Breast epithelium (tissue), 4 donors: ENCODE measurements around the gene TMEM225. TPM values are rescaled to one million over a fixed set of nuclear protein-coding genes. Genes with fewer than 3 reads are reported as not detected.
"Not testable (repeated sequence)": the region's sequence is repeated elsewhere in the genome, so short reads cannot be mapped to it uniquely, and the experiment has no call there.

Experiments used
- DNase-seq, 2 donors: peaks; one replicate each; pipeline ENCODE4 v3.0.0-alpha.2; 2019; ENCODE audit warnings: low spot score in 2 of 2
- H3K27ac ChIP-seq, 2 donors: fragments of 200-600 bp; sonication (generic) in 1 of 2; one replicate each; pipeline ENCODE4 v1.5.1; 2016 to 2019; ENCODE audit warnings: mild to moderate bottlenecking in 1 of 2
- H3K27me3 ChIP-seq, 2 donors: fragments of 200-600 bp; sonication (generic) in 1 of 2; one replicate each; pipeline versions ENCODE4 v1.5.1 to v1.6.0; 2017 to 2019; ENCODE audit warnings: control low read depth in 1 of 2, mild to moderate bottlenecking in 1 of 2
- H3K36me3 ChIP-seq: fragments of 200-600 bp; one replicate; pipeline ENCODE4 v1.5.1; 2019
- H3K4me1 ChIP-seq, 2 donors: fragments of 200-600 bp; sonication (generic); one replicate each; pipeline ENCODE4 v1.5.1; 2016 to 2019; ENCODE audit warnings: control low read depth in 1 of 2
- H3K4me3 ChIP-seq, 3 donors: fragments of 200-600 bp; sonication (generic); 1 replicate in 2 of 3; 2 replicates in 1 of 3; pipeline ENCODE4 v1.5.1; 2016 to 2019; ENCODE audit warnings: mild to moderate bottlenecking in 3 of 3, moderate library complexity in 2 of 3
- H3K9me3 ChIP-seq, 2 donors: fragments of 200-600 bp; sonication (generic) in 1 of 2; one replicate each; pipeline ENCODE4 v1.5.1; 2016 to 2019; ENCODE audit warnings: control low read depth in 1 of 2
- POLR2A ChIP-seq: fragments of 450-650 bp; IDR thresholded peaks from one replicate; pipeline ENCODE4 v1.6.1; 2016; ENCODE audit warnings: antibody characterized with exemption, mild to moderate bottlenecking, moderate library complexity
- POLR2AphosphoS5 ChIP-seq, 3 donors: sonication (generic); formaldehyde crosslinking; IDR thresholded peaks; one replicate each; pipeline ENCODE4 v1.6.1; 2017; ENCODE audit warnings: antibody characterized with exemption in 3 of 3
- intact Hi-C: fragments of 100-400 bp; cut with DNase I; formaldehyde crosslinking; loops from one replicate; pipeline ENCODE4 v1.15.1; 2023; ENCODE audit warnings: low total_unique reads
- total RNA-seq, 3 donors: library from RNA; depleted of rRNA; stranded (reverse); fragments of >200 nt; gene quantifications; one replicate each; pipeline ENCODE4 v1.1.0, GENCODE V29; 2016
- TF ChIP-seq, protein P1 (sequence below), 3 donors: fragments of 450-650 bp; IDR thresholded peaks; one replicate each; pipeline ENCODE4 v1.5.1; 2016 to 2017; ENCODE audit warnings: antibody characterized with exemption in 3 of 3, mild to moderate bottlenecking in 3 of 3, moderate library complexity in 3 of 3

TMEM225 gene
- total RNA-seq, 3 donors from 2014 or later, result not detected

DNA sequence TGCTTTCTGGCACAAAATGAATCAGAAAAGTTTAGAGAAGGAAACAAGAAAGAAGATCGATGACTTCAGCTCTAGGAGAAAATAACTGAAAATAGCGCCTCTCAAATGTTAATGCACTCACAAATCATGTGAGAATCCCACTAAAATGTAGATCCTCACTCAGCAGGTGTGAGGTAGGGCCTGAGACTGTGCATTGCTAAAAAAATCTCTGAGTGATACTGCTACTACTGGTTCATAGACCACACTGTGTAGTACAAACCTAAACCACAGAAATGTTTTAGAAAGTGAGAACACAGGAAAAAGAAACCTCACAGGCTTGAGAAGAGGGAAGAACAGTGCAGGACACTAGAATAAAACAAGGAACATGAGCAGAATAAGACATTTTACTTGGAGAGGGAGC is 18.5 kb upstream of the TMEM225 start:
- H3K9me3 ChIP-seq, result no peaks in the 10 kb centered on the region
- H3K27me3 ChIP-seq, result no peaks in the 10 kb centered on the region
- DNase-seq, result no peak
- intact Hi-C loops, result no loop called here
- no peaks in the 10 kb centered on the region for H3K4me1 ChIP-seq
- H3K36me3 ChIP-seq, result no peaks in the 10 kb centered on the region
- no peak overlapping the region for H3K4me3 ChIP-seq
- no peak for TF ChIP-seq POLR2A
- no peak overlapping the region for H3K27ac ChIP-seq

DNA sequence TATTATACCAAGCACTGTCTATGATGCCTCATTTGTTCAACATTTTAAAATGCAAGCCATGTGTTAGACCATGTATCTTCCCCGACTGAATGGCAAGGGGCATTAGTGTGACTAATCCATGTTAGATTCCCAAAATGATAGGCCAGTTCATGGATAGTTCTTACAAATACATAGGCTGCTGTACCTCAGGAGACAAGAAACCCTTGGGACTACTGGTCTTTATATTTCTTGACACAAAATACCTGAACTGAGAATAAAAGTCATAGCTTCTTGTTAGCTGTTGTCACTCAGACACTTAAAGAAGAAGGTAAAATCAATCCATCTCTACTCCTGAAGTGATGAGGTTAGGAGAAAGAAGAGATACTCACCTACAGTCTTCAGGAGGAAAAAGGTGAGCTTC is 16.4 kb upstream of the TMEM225 start, which contains the start of gene OR8D4:
Gene OR8D4, plus strand, starts transcription at position 301 of the 400 bp plus-strand sequence. CDS start 4,265 bp downstream, outside the sequence.
- Histone ChIP-seq H3K4me3 (no peak within 1 kb of the TSS), H3K9me3 (no peaks in the 10 kb centered on the region), H3K27me3 (no peaks in the 10 kb centered on the region), H3K36me3 (no peaks in the 10 kb centered on the region), H3K27ac (no peak within 1 kb of the TSS), H3K4me1 (no peaks in the 10 kb centered on the region)
- TF ChIP-seq POLR2A (no peak), POLR2AphosphoS5 (IDR thresholded peaks at IDR 0.05) (no peak)
- TF ChIP-seq, protein P1, sequence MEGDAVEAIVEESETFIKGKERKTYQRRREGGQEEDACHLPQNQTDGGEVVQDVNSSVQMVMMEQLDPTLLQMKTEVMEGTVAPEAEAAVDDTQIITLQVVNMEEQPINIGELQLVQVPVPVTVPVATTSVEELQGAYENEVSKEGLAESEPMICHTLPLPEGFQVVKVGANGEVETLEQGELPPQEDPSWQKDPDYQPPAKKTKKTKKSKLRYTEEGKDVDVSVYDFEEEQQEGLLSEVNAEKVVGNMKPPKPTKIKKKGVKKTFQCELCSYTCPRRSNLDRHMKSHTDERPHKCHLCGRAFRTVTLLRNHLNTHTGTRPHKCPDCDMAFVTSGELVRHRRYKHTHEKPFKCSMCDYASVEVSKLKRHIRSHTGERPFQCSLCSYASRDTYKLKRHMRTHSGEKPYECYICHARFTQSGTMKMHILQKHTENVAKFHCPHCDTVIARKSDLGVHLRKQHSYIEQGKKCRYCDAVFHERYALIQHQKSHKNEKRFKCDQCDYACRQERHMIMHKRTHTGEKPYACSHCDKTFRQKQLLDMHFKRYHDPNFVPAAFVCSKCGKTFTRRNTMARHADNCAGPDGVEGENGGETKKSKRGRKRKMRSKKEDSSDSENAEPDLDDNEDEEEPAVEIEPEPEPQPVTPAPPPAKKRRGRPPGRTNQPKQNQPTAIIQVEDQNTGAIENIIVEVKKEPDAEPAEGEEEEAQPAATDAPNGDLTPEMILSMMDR (IDR thresholded peaks at IDR 0.05), result no peak
- intact Hi-C loops, result no loop called here
- DNase-seq, result no peak

DNA sequence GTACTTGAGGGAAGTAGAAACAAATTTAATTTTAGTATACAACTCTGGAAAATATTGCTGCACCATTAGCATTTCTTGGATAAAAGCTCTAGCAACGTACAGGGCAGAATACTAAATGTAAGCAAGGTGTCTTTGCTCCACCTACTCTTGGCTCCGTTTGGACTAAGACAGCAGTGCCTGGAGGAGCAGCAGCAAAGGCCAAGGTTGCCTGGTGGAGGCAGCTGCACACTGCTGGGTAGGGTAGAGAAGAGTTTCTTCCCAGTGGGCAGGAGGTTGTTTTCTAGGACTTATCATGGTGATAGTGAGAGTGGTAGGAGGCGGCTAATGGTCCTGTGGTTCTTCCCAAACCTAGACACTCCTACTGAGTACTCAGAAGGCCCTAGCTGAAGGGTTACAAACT is 14.3 kb upstream of the TMEM225 start:
- no peak overlapping the region for H3K4me3 ChIP-seq
- no peaks in the 10 kb centered on the region for H3K4me1 ChIP-seq
- no peak for DNase-seq
- H3K36me3 ChIP-seq, result no peaks in the 10 kb centered on the region
- intact Hi-C loops, result no loop called here
- no peaks in the 10 kb centered on the region for H3K9me3 ChIP-seq
- H3K27ac ChIP-seq, result no peak overlapping the region
- H3K27me3 ChIP-seq, result no peaks in the 10 kb centered on the region
- no peak for TF ChIP-seq POLR2AphosphoS5 (IDR thresholded peaks at IDR 0.05)
- TF ChIP-seq, protein P1 (IDR thresholded peaks at IDR 0.05), result no peak
- no peak for TF ChIP-seq POLR2A

DNA sequence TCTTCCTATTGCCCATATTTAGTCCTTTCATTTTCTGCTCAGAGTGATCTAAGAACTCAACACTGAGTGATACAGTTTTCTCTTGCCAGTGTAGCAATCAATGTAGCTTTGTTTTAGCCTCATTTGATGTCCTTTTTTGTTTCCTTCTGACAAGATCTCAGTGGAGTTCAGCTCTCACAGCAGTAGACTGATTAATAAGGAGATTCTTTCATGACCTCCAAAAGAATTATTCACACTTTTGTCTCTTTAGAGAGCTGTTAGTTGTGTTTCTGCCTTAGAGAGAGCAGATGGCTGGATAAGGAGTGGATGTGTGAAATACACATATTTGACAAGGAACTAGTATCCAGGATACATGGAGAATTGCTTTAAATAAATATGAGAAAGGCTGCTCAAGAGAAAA is 6.6 kb upstream of the TMEM225 start:
- Histone ChIP-seq H3K27ac (no peak overlapping the region), H3K36me3 (no peaks in the 10 kb centered on the region), H3K9me3 (no peaks in the 10 kb centered on the region), H3K27me3 (no peaks in the 10 kb centered on the region), H3K4me1 (no peaks in the 10 kb centered on the region), H3K4me3 (no peak overlapping the region)
- TF ChIP-seq POLR2A (no peak), POLR2AphosphoS5 (IDR thresholded peaks at IDR 0.05) (no peak)
- TF ChIP-seq, protein P1 (IDR thresholded peaks at IDR 0.05), result no peak
- DNase-seq, result no peak
- intact Hi-C loops, result no loop called here

DNA sequence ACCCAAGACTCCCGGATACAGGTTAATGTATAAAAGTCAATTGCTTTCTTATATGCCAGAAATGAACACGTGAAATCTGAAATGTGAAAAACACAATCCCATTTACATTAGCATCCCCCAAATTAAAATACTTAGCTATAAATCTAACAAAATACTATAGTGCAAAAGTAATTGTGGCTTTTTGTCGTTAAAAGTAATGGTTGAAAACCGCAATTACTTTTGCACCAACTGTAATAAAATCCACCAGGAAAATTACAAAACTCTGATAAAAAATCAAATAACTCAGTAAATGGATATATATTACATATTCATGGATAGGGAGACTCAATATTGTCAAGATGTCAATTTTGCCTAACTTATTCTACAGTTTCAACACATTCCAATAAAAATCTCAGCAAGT is 4.6 kb downstream of the TMEM225 start:
- intact Hi-C loops, result no loop called here
- TF ChIP-seq, protein P1 (IDR thresholded peaks at IDR 0.05), result no peak
- TF ChIP-seq POLR2A (no peak), POLR2AphosphoS5 (IDR thresholded peaks at IDR 0.05) (no peak)
- Histone ChIP-seq H3K9me3 (peaks cover 0 to 4% of the 10 kb centered on the region in 2 donors), H3K27ac (no peak overlapping the region), H3K4me1 (no peaks in the 10 kb centered on the region), H3K36me3 (no peaks in the 10 kb centered on the region), H3K27me3 (no peaks in the 10 kb centered on the region), H3K4me3 (no peak overlapping the region)
- no peak for DNase-seq

DNA sequence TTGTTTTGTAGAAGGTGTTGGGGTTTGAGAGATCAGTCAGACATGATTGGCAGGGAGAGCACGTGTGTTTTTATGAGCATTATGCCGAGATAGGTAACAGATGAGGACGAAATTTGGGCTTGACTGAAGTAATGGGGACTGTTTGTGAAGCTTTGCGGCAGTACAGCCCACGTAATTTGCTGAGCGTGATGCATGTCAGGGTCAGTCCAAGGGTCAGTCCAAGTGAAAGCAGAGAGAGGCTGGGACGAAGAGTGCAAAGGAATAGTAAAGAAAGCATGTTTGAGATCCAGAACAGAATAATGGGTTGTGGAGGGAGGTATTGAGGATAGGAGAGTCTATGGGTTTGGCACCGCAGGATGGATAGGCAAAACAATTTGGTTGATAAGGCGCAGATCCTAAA is 17.7 kb downstream of the TMEM225 start:
- H3K9me3 ChIP-seq, H3K27ac ChIP-seq, H3K27me3 ChIP-seq, H3K4me1 ChIP-seq, intact Hi-C loops, H3K4me3 ChIP-seq, H3K36me3 ChIP-seq, DNase-seq: not testable (repeated sequence)

DNA sequence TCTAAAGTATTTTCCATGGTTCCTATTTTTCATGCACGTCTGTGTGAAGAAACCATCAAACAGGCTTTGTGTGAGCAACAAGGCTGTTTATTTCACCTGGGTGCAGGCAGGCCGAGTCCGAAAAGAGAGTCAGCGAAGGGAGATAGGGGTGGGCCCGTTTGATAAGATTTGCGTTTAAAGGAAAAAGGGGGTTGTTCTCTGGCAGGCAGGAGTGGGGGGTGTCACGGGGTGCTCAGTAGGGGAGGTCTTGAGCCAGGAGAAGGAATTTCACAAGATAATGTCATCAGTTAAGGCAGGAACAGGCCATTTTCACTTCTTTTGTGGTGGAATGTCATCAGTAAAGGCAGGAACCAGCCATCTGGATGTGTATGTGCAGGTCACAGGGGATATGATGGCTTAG is 20.2 kb downstream of the TMEM225 start:
- intact Hi-C loops, H3K27ac ChIP-seq, H3K27me3 ChIP-seq, H3K4me1 ChIP-seq, H3K36me3 ChIP-seq, H3K4me3 ChIP-seq, DNase-seq, H3K9me3 ChIP-seq: not testable (repeated sequence)
